GM12878 (cell line): ENCODE measurements around the gene TRIM63. TPM values are rescaled to one million over a fixed set of nuclear protein-coding genes. Genes with fewer than 3 reads are reported as not detected.

ENCODE experiments used
- ATAC-seq: fragments of 200-7000 bp; cut with Tn5 transposase; 3 replicates; pipeline ENCODE4 v1.9.1; 2020; ENCODE audit warnings: mild to moderate bottlenecking, moderate library complexity
- BruUV-seq: library from RNA; stranded (reverse); fragments of 400-500 nt; replicated peaks from 2 replicates; lab custom pipeline; 2021; lab: Mats Ljungman, UMichigan
- CTCF ChIA-PET: fragments of 300-600 bp; sonication (Branson Sonifier 250); formaldehyde crosslinking; extraction: SDS; loops from one replicate; lab custom pipeline; 2021; ENCODE audit warnings: inconsistent platforms; lab: Yijun Ruan, JAX
- POLR2A ChIA-PET: fragments of 350-600 bp; formaldehyde crosslinking; extraction: SDS; loops from one replicate; lab custom pipeline; 2021; ENCODE audit warnings: inconsistent platforms; lab: Charles Lee
- RAD21 ChIA-PET: fragments of 300-600 bp; sonication (Branson Sonifier 250); formaldehyde crosslinking; loops from one replicate; lab custom pipeline; 2023; ENCODE audit warnings: antibody characterized with exemption; ENCODE audit not compliant: unreplicated experiment; lab: Charles Lee
- SMC1A ChIA-PET: fragments of 300-600 bp; sonication (Branson Sonifier 250); formaldehyde crosslinking; loops from one replicate; lab custom pipeline; 2023; ENCODE audit not compliant: unreplicated experiment, uncharacterized antibody; lab: Charles Lee
- DNase-seq: peaks from one replicate; pipeline ENCODE4 v3.0.0-alpha.2; 2011; ENCODE audit warnings: low read depth, low spot score
- FAIRE-seq: peaks from 3 replicates; lab custom pipeline; 2011; peaks lifted over from hg19 to GRCh38; lab: Jason Lieb, UNC
- H2AFZ ChIP-seq: 2 replicates; pipeline ENCODE4 v1.6.0; 2011; ENCODE audit warnings: low read depth, low read length, control low read depth; ENCODE audit not compliant: control insufficient read depth
- H3K27ac ChIP-seq: 2 replicates; pipeline ENCODE4 v1.5.1; 2011; ENCODE audit warnings: control low read depth; ENCODE audit not compliant: control insufficient read depth, insufficient read depth
- H3K27me3 ChIP-seq, 2 experiments: replicated peaks in 1 of 2; 2 replicates each; pipeline versions ENCODE4 v1.6.0 to v1.6.1; 2011; ENCODE audit warnings: low read length in 1 of 2; ENCODE audit not compliant: control insufficient read depth in 2 of 2, insufficient read depth in 2 of 2
- H3K36me3 ChIP-seq, 2 experiments: 2 replicates each; pipeline ENCODE4 v1.5.1; 2011; ENCODE audit warnings: low read length in 1 of 2; ENCODE audit not compliant: control insufficient read depth in 2 of 2, insufficient read depth in 2 of 2
- H3K4me1 ChIP-seq: 2 replicates; pipeline ENCODE4 v1.6.1; 2011; ENCODE audit warnings: mild to moderate bottlenecking, low read length, moderate library complexity, mixed read lengths; ENCODE audit not compliant: control insufficient read depth, insufficient read depth
- H3K4me2 ChIP-seq: 2 replicates; pipeline ENCODE4 v1.6.0; 2011; ENCODE audit warnings: control low read depth; ENCODE audit not compliant: control insufficient read depth, insufficient read depth
- H3K4me3 ChIP-seq: fragments of 200-600 bp; sonication (generic); 2 replicates; pipeline ENCODE4 v1.5.1; 2016
- H3K79me2 ChIP-seq: 2 replicates; pipeline ENCODE4 v1.6.0; 2011; ENCODE audit warnings: low read length; ENCODE audit not compliant: control insufficient read depth, insufficient read depth
- H3K9ac ChIP-seq: 2 replicates; pipeline ENCODE4 v1.8.0; 2011; ENCODE audit warnings: low read length, control low read depth, mixed read lengths; ENCODE audit not compliant: control insufficient read depth, insufficient read depth
- H3K9me3 ChIP-seq: replicated peaks from 3 replicates; pipeline ENCODE4 v1.5.1; 2011; ENCODE audit warnings: mild to moderate bottlenecking, low read length; ENCODE audit not compliant: control insufficient read depth, insufficient read depth
- H4K20me1 ChIP-seq: 2 replicates; pipeline ENCODE4 v1.6.0; 2011; ENCODE audit not compliant: control insufficient read depth, insufficient read depth
- CBFB ChIP-seq: IDR thresholded peaks from 2 replicates; pipeline ENCODE4 v1.6.1; 2016; ENCODE audit warnings: antibody characterized with exemption, low read depth
- CHD2 ChIP-seq: IDR thresholded peaks from 2 replicates; pipeline ENCODE4 v1.6.1; 2011; ENCODE audit warnings: low read depth, low read length, improper control_type of control experiment, borderline replicate concordance
- EED ChIP-seq: sonication (generic); IDR thresholded peaks from 2 replicates; pipeline ENCODE4 v1.6.1; 2016; ENCODE audit warnings: antibody characterized with exemption, low read depth
- GABPA ChIP-seq: IDR thresholded peaks from 2 replicates; pipeline ENCODE4 v1.6.1; 2014; ENCODE audit warnings: antibody characterized with exemption, low read depth, mild to moderate bottlenecking, inconsistent platforms
- KAT2A ChIP-seq: conservative IDR thresholded peaks from 2 replicates; pipeline ENCODE4 v1.6.1; 2011; ENCODE audit warnings: low read depth, low read length; ENCODE audit not compliant: control insufficient read depth
- NBN ChIP-seq: fragments of 450-650 bp; IDR thresholded peaks from 2 replicates; pipeline ENCODE4 v1.6.1; 2016
- POLR2A ChIP-seq: IDR thresholded peaks from 2 replicates; pipeline ENCODE4 v1.6.1; 2011; ENCODE audit warnings: low read depth, mild to moderate bottlenecking, low read length
- SIN3A ChIP-seq: IDR thresholded peaks from 2 replicates; pipeline ENCODE4 v1.6.1; 2012; ENCODE audit warnings: low read depth, low read length, improper control_type of control experiment
- YY1 ChIP-seq: IDR thresholded peaks from 2 replicates; pipeline ENCODE4 v1.6.1; 2011; ENCODE audit warnings: low read depth, mild to moderate bottlenecking, low read length
- ZSCAN29 ChIP-seq: fragments of 450-650 bp; IDR thresholded peaks from 2 replicates; pipeline ENCODE4 v1.6.1; 2017; ENCODE audit warnings: mild to moderate bottlenecking, moderate library complexity
- ZZZ3 ChIP-seq: IDR thresholded peaks from 2 replicates; pipeline ENCODE4 v1.6.1; 2011; ENCODE audit warnings: low read depth; ENCODE audit not compliant: control insufficient read depth, insufficient read length
- WGBS: methylation state at CpG from one replicate; pipeline ENCODE4 v1.1.6; 2016; ENCODE audit warnings: low lambda C conversion rate; ENCODE audit not compliant: insufficient replicate concordance, insufficient coverage; ENCODE audit errors: missing lambda C conversion rate; 5-methylcytosine and 5-hydroxymethylcytosine counted together
- in situ Hi-C: fragments of 300-500 bp; cut with MboI; formaldehyde crosslinking; loops from 9 replicates; pipeline ENCODE4 v1.14.3; 2018; ENCODE audit warnings: mixed read lengths
- intact Hi-C: fragments of 100-400 bp; cut with micrococcal nuclease; formaldehyde crosslinking; loops from one replicate; pipeline ENCODE4 v1.14.2; 2022; ENCODE audit not compliant: unreplicated experiment
- polyA plus RNA-seq, 11 experiments: library from polyadenylated mRNA; depleted of rRNA in 4 of 11; unstranded in 6 of 11; stranded (reverse) in 5 of 11; fragments of >200 nt; fragmentation: Nextera tagmentation in 4 of 11; fragmentation: Illumina TruSeq in 1 of 11; extraction: Ambion mirVana in 4 of 11; extraction: Trizol in 1 of 11; gene quantifications; 1 replicate in 1 of 11; 2 replicates in 10 of 11; pipeline versions ENCODE4 v1.2.1 to v1.2.3, GENCODE V29; 2011 to 2016; ENCODE audit warnings: inconsistent platforms in 2 of 11, missing spikeins in 2 of 11, low read depth in 1 of 11
- total RNA-seq, 4 experiments: library from RNA; depleted of rRNA in 3 of 4; stranded (reverse); fragments of >200 nt in 3 of 4; fragmentation: Illumina TruSeq in 1 of 4; extraction: Trizol in 1 of 4; gene quantifications; 2 replicates each; pipeline versions ENCODE4 v1.2.1 to v1.2.3, GENCODE V29; 2013 to 2021
- TF ChIP-seq, protein P1 (sequence below): IDR thresholded peaks from 2 replicates; pipeline ENCODE4 v1.6.1; 2012; ENCODE audit warnings: mild to moderate bottlenecking, low read depth, low read length
- TF ChIP-seq, protein P2 (sequence below): IDR thresholded peaks from 2 replicates; pipeline ENCODE4 v1.6.1; 2011; ENCODE audit warnings: low read depth, low read length, improper control_type of control experiment, borderline replicate concordance
- TF ChIP-seq, protein P3 (sequence below): fragments of 450-650 bp; IDR thresholded peaks from 2 replicates; pipeline ENCODE4 v1.6.1; 2018; ENCODE audit warnings: borderline replicate concordance, mild to moderate bottlenecking; ENCODE audit not compliant: partially characterized antibody
- TF ChIP-seq, protein P4 (sequence below): IDR thresholded peaks from 2 replicates; pipeline ENCODE4 v1.6.1; 2011; ENCODE audit warnings: low read depth, mild to moderate bottlenecking, low read length, moderate library complexity, borderline replicate concordance; ENCODE audit errors: extremely low read depth

Gene TRIM63
- total and polyA plus RNA-seq, 10 of the 15 experiments (the other 5 are each of a cell fraction or from before 2014, with no cell fraction given) = not detected

DNA sequence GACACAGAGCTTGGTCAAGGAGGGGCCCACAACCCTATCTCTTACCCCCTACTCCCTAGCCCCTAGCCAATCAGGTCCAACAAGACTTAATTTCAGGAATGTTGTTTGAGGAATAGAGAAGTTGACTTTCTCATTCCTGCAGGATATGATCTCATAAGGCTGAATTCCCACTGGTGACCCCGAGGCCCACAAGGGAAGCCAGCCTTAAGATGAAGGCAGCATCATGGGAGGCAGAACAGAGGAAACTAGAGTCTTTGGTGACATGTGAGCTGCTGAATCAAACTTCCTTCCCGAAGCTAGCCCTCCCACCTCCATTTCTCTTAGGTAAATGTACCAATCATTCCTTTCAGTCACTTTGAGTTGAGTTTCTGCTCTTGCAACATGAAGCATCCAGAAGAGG, 35.1 kb upstream of the TRIM63 start (continued):
- TF ChIP-seq, protein P1, sequence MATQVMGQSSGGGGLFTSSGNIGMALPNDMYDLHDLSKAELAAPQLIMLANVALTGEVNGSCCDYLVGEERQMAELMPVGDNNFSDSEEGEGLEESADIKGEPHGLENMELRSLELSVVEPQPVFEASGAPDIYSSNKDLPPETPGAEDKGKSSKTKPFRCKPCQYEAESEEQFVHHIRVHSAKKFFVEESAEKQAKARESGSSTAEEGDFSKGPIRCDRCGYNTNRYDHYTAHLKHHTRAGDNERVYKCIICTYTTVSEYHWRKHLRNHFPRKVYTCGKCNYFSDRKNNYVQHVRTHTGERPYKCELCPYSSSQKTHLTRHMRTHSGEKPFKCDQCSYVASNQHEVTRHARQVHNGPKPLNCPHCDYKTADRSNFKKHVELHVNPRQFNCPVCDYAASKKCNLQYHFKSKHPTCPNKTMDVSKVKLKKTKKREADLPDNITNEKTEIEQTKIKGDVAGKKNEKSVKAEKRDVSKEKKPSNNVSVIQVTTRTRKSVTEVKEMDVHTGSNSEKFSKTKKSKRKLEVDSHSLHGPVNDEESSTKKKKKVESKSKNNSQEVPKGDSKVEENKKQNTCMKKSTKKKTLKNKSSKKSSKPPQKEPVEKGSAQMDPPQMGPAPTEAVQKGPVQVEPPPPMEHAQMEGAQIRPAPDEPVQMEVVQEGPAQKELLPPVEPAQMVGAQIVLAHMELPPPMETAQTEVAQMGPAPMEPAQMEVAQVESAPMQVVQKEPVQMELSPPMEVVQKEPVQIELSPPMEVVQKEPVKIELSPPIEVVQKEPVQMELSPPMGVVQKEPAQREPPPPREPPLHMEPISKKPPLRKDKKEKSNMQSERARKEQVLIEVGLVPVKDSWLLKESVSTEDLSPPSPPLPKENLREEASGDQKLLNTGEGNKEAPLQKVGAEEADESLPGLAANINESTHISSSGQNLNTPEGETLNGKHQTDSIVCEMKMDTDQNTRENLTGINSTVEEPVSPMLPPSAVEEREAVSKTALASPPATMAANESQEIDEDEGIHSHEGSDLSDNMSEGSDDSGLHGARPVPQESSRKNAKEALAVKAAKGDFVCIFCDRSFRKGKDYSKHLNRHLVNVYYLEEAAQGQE = no peak
- TF ChIP-seq, protein P2, sequence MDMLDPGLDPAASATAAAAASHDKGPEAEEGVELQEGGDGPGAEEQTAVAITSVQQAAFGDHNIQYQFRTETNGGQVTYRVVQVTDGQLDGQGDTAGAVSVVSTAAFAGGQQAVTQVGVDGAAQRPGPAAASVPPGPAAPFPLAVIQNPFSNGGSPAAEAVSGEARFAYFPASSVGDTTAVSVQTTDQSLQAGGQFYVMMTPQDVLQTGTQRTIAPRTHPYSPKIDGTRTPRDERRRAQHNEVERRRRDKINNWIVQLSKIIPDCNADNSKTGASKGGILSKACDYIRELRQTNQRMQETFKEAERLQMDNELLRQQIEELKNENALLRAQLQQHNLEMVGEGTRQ = no peak

DNA sequence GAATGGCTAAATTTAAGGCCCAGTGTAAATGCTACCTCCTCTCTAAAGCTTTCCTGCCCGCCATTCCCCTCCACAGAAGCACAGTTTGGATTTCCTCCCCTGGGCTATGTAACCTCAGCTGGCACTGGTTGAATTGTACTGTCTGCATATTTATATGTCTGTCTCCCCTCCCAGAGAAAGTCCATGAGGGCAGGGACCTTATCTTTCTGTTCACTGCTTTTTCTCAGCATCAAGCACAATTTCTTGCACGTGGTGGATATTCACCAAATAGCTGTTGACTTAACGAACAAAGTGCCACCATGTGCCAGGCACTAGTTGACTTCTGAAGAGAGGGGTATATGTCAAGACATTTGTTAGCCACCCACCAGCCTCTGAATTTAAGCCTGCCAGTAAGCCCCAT, 34.7 kb upstream of the TRIM63 start:
- H3K4me1 ChIP-seq = no peaks in the 10 kb centered on the region
- H3K4me2 ChIP-seq = no peak overlapping the region
- H3K27ac ChIP-seq = no peak overlapping the region
- no peak overlapping the region for H3K4me3 ChIP-seq
- RAD21 ChIA-PET = interaction anchor here (0.6 to 6.5 kb wide), 3 partner anchors 42 to 315 kb away, joined by 3 to 110 read pairs (median 3); no protein-coding TSS in a partner anchor
- H2AFZ ChIP-seq = no peak overlapping the region
- H4K20me1 ChIP-seq = no peaks in the 10 kb centered on the region
- BruUV-seq = no TSS peak
- WGBS = 31% methylated on average over 3 of the region's 3 CpGs
- no peak for TF ChIP-seq NBN
- TF ChIP-seq KAT2A = no peak
- TF ChIP-seq CHD2 = no peak
- no peak for TF ChIP-seq CBFB
- TF ChIP-seq, protein P3, sequence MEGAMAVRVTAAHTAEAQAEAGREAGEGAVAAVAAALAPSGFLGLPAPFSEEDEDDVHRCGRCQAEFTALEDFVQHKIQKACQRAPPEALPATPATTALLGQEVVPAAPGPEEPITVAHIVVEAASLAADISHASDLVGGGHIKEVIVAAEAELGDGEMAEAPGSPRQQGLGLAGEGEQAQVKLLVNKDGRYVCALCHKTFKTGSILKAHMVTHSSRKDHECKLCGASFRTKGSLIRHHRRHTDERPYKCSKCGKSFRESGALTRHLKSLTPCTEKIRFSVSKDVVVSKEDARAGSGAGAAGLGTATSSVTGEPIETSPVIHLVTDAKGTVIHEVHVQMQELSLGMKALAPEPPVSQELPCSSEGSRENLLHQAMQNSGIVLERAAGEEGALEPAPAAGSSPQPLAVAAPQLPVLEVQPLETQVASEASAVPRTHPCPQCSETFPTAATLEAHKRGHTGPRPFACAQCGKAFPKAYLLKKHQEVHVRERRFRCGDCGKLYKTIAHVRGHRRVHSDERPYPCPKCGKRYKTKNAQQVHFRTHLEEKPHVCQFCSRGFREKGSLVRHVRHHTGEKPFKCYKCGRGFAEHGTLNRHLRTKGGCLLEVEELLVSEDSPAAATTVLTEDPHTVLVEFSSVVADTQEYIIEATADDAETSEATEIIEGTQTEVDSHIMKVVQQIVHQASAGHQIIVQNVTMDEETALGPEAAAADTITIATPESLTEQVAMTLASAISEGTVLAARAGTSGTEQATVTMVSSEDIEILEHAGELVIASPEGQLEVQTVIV = no peak
- no peak for TF ChIP-seq GABPA
- TF ChIP-seq ZSCAN29 = no peak
- TF ChIP-seq, protein P4, sequence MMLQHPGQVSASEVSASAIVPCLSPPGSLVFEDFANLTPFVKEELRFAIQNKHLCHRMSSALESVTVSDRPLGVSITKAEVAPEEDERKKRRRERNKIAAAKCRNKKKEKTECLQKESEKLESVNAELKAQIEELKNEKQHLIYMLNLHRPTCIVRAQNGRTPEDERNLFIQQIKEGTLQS = no peak
- no peak for TF ChIP-seq YY1
- TF ChIP-seq EED = no peak
- TF ChIP-seq POLR2A = no peak
- TF ChIP-seq ZZZ3 = no peak
- no peak for TF ChIP-seq SIN3A
- no peaks in the 10 kb centered on the region for H3K36me3 ChIP-seq
- in situ Hi-C loops = no loop called here
- SMC1A ChIA-PET = interaction anchor here (1.2 to 9.4 kb wide), 3 partner anchors 11 to 42 kb away, joined by 3 to 131 read pairs (median 4); no protein-coding TSS in a partner anchor
- no peaks in the 10 kb centered on the region for H3K9me3 ChIP-seq
- CTCF ChIA-PET = interaction anchor here (1.0 to 11.5 kb wide), 10 partner anchors 19 to 912 kb away, joined by 3 to 235 read pairs (median 4); partner anchors contain the start of gene ZNF593
- no peak overlapping the region for H3K9ac ChIP-seq
- FAIRE-seq = no peak
- DNase-seq = no peak
- H3K27me3 ChIP-seq = peaks cover 0 to 2% of the 10 kb centered on the region in 2 experiments; a peak in 3 of 4 replicates
- ATAC-seq = no peak
- POLR2A ChIA-PET = interaction anchor here (1.1 kb wide), 1 partner anchor 43 kb away, joined by 3 read pairs; no protein-coding TSS in a partner anchor
- intact Hi-C loops = no loop called here
- H3K79me2 ChIP-seq = no peaks in the 10 kb centered on the region
